SKM-1 (cell line): Measurements from ENCODE around the gene DLG2.
A peak's percentile ranks its signal among the peaks of the same experiment; 100 is the strongest.
"Not testable (repeated sequence)": the region's sequence is repeated elsewhere in the genome, so short reads cannot be mapped to it uniquely, and the experiment has no call there.

Source experiments
- DNase-seq: peaks from one replicate; lab custom pipeline; 2025; ENCODE audit not compliant: unreplicated experiment; lab: John Stamatoyannopoulos, UW

The DLG2 gene

DNA sequence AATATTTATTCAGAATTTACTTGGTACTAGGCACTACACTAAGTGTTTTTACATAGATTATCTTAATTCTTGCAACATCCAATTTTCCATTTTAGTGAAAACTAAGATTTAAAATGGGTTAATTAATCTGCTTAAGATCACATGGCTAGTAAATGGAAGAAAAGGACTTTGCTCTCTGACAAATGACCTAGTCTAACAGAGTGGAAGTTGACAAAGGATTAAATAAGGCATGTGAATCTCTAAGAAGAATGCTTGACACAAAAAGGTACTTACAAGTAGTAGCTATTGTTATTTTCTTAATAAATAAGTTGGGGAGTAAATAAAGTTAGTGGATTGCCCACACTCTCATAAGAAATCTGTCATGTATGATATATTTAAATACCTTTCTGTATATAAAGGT, 584.8 kb downstream of the DLG2 start:
- DNase-seq = no peak

DNA sequence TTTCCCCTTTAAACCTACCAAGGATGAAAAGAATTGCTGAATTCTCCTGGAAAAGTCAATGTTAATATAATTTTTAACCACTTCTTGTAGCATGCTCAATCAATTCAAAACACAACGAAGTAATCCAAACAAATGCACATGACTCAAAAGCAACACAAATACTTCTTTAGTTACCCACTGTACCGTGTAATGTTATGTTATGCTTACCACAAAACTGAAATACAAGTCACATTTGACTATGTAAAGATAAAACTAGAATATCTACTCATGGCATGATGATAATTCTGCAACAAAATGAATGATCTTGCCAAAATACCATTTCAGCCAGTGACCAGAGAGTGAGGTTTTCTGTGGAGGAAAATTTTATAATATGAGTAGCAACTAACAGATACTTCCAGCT, 587.0 kb downstream of the DLG2 start:
- DNase-seq = no peak

DNA sequence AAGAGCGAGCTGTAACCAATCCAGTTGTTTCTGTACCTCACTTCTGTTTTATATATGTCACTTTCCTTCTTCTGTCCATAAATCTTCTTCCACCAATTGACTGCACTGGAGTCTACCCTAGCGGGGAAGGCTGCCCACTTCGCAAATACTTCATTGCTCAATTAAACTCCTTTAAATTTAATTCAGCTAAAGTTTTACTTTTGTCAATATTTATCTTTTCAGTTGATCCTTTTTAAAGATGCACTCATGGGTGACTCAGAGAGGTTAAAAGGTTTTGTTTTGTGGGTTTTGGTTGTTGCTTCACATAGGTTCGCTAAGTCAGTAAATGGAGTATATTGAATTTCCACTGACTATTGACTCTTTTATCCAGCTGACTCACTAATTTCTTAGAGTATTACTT, 597.2 kb downstream of the DLG2 start:
- no peak for DNase-seq

DNA sequence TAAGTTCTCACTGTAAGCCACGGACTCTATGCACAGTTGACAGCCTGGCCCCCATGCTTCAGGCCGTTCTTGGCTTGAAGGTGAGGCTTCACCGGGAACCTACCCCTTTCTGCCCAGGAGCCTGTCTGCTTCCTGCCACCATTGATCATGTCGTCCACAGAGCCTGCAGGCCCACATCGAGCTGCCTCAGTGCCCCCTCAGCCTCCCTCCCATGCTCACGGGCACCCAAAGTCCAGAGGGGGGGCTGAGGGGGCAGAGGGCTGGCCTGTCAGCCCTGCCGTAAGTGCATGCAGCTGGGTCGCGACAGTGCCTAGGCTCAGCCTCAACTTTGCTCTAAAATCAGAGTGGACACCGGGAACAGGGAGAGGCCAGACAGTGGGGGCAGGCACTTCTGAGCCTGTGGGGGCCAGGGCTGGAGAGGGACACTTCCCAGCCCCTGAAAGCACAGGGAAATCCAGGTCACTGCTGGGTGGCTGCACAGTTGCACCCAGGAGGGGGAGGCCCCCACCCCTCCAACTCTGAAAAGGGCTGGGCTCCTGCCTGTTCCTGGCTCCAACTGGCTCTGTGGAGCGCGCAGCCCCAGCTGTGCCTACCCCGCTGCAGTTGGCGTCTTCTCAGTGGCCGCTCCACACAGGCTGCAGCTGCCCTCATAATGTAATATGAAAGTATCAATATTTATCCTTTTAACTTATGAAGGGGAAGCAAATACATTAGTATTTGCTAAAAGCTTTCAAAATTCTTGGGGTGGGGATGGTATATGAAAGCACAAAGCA, 598.6 kb downstream of the DLG2 start:
- no peak for DNase-seq

DNA sequence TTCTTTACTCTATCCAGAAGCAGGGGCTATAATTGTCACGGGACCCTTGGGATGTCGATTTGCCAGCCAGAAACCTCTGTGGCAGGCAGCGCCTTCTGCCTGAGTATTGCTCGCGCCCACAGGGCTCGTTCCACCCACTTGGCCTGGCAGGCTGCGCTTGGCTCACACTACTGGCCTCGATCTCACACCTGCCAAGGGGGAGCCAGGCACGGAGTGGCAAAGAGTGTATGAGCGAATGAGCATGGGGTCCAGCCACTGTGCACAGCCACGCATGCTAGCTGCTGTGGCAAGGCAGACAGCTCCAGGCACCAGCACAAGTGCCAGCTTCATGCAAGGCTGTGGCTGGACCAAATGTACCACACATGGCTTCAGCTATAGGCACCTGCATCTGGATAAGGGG, 599.8 kb downstream of the DLG2 start:
- DNase-seq = no peak

DNA sequence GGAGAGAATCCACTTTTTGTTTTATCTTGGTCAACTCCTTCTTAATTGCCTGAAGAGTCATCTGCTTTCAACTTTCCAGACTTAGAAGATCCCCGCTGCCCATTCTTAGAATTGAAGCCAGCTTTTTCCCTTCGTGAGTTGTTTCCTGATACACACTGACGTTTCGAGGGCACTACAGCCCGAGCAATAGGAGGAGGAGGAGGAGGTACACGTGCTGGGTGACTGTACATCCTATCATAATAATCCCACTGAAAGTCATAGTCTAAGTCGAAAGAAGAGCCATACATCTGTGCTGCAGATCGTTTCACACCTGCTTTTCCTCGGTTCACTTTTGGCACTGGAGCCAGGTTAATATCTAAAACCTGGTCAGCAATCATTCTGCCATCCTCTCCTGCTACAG, 606.1 kb downstream of the DLG2 start:
- no peak for DNase-seq

DNA sequence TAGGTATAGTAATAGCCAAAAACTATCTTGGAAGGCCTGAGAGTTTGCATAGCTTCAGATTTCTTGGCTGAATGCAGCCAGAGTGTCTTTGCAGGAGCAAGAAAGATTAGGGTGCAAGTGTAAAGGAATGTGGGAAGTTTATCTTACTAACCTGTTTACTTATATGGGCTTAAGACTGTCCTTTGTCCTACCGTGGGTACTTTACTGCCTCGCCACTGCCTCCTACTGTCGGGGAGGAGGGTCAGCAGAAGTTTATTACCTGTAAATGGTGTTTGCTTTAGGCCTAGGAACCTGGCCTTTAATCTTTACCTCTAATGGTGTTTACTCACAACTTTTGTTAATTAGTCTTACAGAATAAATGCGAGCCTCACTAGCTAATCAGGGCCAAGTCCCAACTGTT, 633.8 kb downstream of the DLG2 start:
- DNase-seq = no peak

DNA sequence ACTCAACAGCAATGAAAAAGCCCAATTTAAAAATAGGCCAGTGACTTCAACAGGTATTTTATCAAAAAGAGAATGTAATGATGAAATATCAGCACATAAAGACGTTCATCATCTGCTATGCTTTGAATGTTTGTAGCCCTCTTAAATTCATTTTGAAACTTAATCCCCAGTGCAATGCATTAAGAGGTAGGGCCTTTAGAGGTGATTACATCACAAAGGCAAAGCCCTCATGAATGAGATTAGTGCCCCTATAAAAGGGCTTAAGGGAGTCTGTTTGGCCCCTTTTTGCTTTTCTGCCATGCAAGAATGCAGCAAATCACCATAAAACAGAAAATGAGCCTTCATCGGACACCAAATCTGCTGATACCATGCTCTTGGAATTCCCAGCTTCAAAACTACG, 637.0 kb downstream of the DLG2 start:
- DNase-seq = no peak

DNA sequence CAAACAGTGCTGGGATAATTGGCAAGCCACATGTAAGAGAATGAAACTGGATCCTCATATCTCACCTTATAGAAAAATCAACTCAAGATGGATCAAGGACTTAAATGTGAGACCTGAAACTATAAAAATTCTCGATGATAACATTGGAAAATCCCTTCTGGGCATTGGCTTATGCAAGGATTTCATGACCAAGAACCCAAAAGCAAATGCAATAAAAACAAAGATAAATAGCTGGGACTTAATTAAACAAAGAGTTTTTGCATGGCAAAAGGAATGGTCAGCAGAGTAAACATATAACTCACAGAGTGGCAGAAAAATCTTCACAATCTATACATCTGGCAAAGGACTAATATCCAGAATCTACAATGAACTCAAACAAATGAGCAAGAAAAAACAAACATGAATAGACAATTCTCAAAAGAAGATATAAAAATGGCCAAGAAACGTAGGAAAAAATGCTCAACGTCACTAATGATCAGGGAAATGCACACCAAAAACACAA, 639.4 kb downstream of the DLG2 start:
- DNase-seq = not testable (repeated sequence)

DNA sequence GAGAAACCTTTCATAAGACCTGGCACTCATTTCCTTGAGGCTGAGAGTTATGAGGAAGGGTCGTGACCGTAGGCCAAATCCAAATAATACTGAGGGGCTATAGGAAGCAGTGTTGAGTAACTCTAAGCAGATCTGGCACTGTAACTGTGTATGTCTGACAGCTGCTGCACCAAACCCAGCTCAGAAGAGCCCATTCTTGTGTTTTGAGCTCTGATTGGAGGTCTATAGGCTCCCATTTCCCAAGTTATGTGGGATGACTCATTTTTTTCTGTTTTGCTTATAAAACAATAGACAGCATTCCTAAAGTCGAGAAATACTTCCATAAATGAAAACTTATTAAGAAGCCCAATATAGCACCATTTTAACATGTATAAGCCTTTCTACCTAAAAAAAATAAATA, 645.8 kb downstream of the DLG2 start:
- DNase-seq = no peak

DNA sequence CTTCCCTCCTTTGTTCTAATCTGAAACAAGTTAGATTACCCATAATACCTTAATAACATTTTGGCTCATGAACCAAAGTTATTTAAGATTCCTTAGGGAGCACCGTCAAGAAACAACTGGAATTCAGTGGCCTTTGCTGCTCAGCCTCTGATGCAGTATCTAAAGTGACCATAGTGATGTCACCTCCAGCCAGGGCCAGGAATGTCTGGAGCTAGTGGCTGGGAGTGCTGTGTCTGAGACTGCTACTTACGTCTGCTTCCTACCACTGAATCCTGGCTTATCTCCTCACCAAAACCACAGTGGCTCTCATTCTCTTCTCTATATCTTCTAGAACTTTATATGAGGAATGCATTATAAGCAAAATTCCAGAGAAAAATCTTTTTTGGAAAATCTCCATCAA, 658.0 kb downstream of the DLG2 start:
- no peak for DNase-seq

DNA sequence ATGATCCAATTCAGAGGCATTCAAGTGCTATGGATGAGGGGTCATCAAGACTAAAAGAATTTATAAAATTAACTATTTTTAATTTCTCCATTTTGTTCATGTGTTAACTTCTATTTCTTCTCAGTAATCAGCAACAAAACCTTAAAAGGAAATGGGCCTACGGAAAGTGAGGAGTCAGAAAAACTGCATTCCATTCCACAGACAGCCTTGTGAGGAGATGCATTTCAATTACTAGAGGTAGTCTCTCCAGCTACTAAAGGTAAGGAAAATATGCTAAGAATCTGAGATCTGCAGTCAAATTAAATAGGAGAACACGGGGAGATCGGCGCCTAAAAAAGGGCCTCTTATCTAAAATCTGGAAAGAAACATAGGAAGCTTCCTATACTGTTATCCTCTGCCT, 661.7 kb downstream of the DLG2 start:
- DNase-seq = no peak

DNA sequence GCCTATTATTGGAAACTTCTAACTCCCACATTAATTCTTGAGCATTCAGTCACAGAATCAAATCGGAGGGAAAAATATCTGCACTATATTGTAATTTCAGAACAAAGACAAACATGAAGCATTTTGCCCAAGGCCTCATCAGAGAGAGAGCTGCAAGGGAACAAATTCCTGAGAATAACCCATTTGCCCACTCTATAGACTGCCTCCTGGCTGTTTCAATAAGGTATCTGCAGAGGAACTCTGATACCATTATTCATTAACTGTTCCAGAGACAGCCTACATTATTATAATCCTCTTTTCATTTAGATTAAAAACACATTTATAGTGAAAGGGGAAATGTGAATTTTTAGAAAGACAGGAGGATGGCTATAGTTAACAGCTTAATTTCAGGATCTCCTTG, 663.9 kb downstream of the DLG2 start:
- DNase-seq = no peak

DNA sequence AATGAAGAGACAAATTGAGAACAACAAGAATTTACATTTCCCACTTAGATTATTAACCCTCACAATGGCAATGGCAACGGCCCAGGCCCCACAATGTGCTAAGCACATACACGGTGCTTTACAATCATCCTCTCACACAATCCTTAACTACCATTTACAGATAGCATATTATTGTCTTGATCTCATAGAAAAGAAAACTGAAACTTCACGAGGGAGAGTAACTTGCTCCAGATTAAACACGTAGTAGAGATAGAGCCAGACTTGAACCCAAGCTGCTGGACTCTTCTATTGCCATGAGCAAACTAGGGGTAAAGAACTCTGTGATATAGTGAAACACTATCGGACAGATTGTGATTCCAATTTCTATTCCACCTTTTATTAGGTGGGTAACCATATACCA, 665.1 kb downstream of the DLG2 start:
- no peak for DNase-seq

DNA sequence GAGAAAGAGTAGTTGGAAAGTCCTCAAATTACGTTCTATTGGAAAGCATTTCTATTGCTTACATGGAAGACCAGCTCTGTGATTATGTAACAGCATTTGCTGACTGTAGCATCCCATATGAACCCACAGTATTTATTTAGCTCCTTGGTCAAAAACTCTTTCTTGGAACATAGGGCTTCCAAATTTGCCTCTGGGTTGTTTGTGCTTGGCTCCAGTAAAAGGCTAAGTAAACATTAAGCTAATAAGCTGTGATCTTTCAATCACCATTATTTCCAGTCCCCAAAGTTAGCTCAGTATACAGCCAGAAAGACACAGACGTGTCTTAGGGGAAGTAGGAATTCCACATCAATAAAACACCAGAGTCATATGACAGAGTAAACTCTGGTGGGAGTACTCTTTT, 668.8 kb downstream of the DLG2 start:
- no peak for DNase-seq

DNA sequence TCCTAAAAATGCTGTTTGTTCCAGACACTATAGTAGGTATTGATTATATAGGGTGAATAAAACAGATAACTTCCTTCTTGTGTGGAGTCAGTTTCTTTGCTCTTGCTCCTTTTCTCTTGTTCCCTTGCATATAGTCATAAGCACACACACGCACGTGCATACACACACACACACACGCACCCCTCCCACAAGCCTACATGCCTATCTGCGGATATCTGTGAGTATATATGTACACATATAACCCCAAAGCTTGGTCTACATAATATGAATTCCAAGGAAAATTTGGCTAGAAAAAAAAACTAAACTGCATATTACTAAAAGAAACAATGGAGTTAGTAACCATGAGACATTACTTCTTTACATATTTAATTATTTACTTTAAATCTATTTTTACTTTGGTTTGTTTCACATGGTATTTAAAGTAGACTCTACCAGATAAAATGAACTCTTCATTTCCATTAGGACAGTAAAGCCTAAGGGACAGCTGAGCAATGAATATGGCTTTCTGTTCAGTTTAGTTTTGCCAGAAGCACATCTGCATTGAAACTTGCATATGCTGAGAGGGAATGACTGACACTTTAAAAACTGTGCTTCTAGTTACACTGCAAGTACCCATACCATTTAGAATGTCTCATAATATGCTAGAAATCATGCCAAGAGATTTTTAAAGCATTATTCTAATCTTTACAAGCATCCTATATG, 676.4 kb downstream of the DLG2 start:
- no peak for DNase-seq

DNA sequence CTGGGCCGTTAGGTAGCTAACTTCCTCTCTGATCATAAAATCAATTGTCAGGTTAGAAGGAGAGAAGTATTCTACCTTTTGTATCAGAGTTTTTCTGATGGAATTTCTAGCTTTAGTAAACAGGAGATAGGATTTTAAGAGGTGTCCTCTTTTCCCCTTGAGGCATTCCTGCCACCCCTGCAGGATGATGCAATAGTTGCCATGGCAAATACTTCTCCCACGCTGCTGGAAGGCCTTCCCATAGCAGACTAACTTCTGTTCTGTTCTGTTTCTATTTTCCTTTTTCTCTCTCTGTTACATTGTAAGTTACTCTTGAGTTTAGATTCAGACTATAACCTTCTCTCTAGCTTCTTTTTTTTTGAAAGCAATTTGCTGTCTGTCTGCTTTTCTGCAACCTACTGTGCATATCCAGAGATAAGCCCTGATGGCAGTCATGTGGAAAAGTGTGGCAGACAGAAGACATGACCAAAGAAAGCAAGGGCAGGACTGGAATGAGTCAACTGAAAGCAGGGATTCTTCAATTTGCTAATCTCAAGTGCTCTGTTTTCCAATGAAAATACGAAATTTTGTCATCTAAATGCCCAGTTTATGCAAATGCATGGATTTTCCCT, 679.1 kb downstream of the DLG2 start:
- DNase-seq = no peak

DNA sequence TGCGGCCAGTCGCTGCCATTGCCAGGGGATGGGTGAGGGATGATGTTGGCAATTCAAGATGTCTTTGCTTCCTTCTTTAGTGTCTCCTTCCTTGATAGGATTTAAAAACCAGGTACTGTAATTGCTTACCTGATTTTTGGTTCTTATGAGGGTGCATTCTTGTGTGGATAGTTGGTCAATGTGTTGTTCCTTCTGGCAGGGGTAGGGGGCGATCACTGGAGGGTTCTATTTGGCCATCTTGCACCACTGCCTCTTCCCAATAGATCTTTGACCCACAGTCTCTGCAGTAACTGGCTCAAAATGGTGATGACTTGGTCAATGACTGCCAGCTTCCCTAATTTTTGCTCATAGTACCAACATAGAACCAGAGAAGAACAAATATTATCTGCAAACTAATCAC, 680.1 kb downstream of the DLG2 start:
- DNase-seq = no peak

DNA sequence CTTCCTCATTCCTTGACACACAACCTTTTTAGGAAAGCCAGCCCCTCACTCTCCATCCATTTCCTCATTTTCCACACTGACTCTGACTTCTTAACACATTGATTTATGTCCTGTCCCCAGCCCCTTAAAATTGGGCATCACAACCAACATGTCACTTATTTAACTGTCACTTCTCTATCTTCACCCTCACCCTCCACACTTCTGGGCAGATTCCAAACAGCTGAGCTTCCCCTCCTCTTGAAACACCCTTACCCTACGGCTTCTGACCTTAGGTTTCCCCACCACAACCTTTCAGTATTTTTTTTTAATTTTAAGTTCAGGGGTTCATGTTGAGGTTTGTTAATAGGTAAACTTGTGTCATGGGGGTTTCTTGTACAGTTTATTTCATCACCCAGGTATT, 696.3 kb downstream of the DLG2 start:
- peak; percentile 16 for DNase-seq

DNA sequence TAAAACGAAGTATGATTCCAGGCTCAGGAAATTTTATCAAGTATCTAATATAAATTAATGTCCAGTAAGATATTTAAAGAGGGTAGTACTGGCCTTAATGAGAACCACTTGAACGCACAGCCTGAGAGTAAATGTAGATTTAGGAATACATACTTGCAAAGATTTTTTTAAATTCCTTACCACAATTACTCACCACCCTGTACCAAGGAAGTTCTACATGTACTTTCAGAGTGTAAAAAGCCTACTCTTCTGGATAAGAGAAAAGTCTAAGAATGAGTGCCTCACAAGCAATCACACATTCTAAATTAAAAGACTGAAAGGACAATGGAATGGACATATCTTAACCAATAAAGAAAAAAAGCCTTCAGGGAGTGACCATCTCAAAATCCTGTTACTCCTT, 697.4 kb downstream of the DLG2 start:
- no peak for DNase-seq

DNA sequence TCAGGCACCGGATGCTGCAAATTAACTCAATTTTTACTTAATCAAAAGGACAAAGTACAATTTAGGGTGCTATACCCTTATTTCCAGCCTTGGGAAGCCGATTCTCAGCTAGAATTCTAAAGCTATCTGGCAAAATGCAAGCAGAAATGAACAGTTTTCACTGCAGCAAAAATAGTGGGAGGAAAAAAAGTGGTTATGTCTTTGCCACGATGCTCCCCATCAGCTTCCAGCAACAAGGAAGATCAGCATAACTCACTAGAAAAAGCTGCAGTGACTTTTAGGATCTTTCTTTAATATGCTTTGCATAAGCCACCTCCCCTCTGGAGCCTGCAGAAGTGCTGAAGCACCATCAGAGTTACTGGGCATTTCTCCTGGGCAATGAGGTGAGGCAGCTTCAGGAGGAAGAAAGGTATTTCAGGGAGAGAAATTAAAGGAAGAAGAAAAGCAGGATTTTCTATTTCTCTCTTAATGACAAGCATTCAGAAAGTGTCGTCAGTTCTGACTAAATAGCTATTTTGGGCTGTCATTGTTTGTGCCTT, 702.9 kb downstream of the DLG2 start:
- DNase-seq = no peak

DNA sequence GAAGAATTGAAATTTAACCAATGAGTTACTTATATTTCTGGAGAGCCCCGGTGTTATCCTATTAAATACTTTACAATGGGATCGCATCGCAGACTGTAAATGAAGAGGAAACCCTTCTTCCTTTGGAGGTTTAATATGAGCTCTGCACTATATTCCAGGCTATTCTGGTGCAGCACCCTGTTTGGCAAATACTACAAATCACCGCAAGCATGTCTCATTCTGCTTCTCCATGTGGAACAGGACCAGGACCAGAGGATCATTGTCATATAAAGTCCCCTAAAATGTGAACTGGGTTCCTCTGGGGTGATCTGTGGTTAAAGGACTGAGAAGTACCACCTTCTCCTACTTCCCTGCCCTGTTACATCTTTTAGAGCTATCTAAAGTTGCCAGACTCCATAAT, 703.7 kb downstream of the DLG2 start:
- DNase-seq = no peak
